DOHH2 (cell line): ENCODE results near the gene TNFRSF17.

Experiments used
- H3F3A ChIP-seq: fragments of 200-600 bp; sonication (generic), shearing (Covaris generic); 2 replicates; pipeline ENCODE4 v1.6.0; 2016; ENCODE audit warnings: antibody characterized with exemption, mild to moderate bottlenecking; ENCODE audit not compliant: control insufficient read depth, insufficient read depth
- H3K27ac ChIP-seq: fragments of 200-600 bp; sonication (generic); 2 replicates; pipeline ENCODE4 v1.5.1; 2014; ENCODE audit warnings: low read depth, mild to moderate bottlenecking, low read length, moderate library complexity
- H3K27me3 ChIP-seq: fragments of 200-600 bp; sonication (generic); 2 replicates; pipeline ENCODE4 v1.6.1; 2014; ENCODE audit warnings: mild to moderate bottlenecking, low read length, mixed read lengths; ENCODE audit not compliant: control insufficient read depth
- H3K36me3 ChIP-seq: fragments of 200-600 bp; sonication (generic); 2 replicates; pipeline ENCODE4 v1.6.1; 2014; ENCODE audit warnings: mild to moderate bottlenecking, low read length, moderate library complexity, mixed read lengths; ENCODE audit not compliant: control insufficient read depth
- H3K4me1 ChIP-seq: fragments of 200-600 bp; sonication (generic); 2 replicates; pipeline ENCODE4 v1.6.1; 2014; ENCODE audit warnings: mild to moderate bottlenecking, low read length, mixed read lengths; ENCODE audit not compliant: control insufficient read depth
- H3K4me2 ChIP-seq: fragments of 200-600 bp; sonication (generic); 2 replicates; pipeline ENCODE4 v1.6.0; 2014; ENCODE audit warnings: mild to moderate bottlenecking, low read length, moderate library complexity
- H3K4me3 ChIP-seq: fragments of 200-600 bp; sonication (generic); 2 replicates; pipeline ENCODE4 v1.5.1; 2014; ENCODE audit warnings: mild to moderate bottlenecking, low read length, mixed read lengths
- H3K79me2 ChIP-seq: fragments of 200-600 bp; sonication (generic); 2 replicates; pipeline ENCODE4 v1.6.1; 2014; ENCODE audit warnings: mild to moderate bottlenecking, low read length, mixed read lengths; ENCODE audit not compliant: control insufficient read depth
- H3K9me2 ChIP-seq: fragments of 200-600 bp; sonication (generic); replicated peaks from 2 replicates; pipeline ENCODE4 v1.6.1; 2014; ENCODE audit warnings: mild to moderate bottlenecking, low read length, mixed read lengths; ENCODE audit not compliant: control insufficient read depth
- H3K9me3 ChIP-seq: fragments of 200-600 bp; sonication (generic); 2 replicates; pipeline ENCODE4 v1.6.1; 2014; ENCODE audit warnings: antibody characterized with exemption, low read length, mixed read lengths; ENCODE audit not compliant: control insufficient read depth, insufficient read depth
- H4K20me1 ChIP-seq: fragments of 200-600 bp; sonication (generic); 2 replicates; pipeline ENCODE4 v1.6.0; 2014; ENCODE audit warnings: low read depth, mild to moderate bottlenecking, antibody characterized with exemption, low read length, moderate library complexity; ENCODE audit not compliant: control insufficient read depth, insufficient read depth
- CTCF ChIP-seq: fragments of 200-600 bp; sonication (generic); IDR thresholded peaks from one replicate; pipeline ENCODE4 v1.5.1; 2014; ENCODE audit warnings: antibody characterized with exemption, mild to moderate bottlenecking, low read depth, low read length; ENCODE audit not compliant: poor library complexity, severe bottlenecking
- EZH2phosphoT487 ChIP-seq: fragments of 200-600 bp; sonication (generic); IDR thresholded peaks from 2 replicates; pipeline ENCODE4 v1.6.1; 2017; ENCODE audit warnings: borderline replicate concordance, mild to moderate bottlenecking, antibody characterized with exemption, low read length, moderate library complexity, mixed read lengths

The TNFRSF17 gene

DNA sequence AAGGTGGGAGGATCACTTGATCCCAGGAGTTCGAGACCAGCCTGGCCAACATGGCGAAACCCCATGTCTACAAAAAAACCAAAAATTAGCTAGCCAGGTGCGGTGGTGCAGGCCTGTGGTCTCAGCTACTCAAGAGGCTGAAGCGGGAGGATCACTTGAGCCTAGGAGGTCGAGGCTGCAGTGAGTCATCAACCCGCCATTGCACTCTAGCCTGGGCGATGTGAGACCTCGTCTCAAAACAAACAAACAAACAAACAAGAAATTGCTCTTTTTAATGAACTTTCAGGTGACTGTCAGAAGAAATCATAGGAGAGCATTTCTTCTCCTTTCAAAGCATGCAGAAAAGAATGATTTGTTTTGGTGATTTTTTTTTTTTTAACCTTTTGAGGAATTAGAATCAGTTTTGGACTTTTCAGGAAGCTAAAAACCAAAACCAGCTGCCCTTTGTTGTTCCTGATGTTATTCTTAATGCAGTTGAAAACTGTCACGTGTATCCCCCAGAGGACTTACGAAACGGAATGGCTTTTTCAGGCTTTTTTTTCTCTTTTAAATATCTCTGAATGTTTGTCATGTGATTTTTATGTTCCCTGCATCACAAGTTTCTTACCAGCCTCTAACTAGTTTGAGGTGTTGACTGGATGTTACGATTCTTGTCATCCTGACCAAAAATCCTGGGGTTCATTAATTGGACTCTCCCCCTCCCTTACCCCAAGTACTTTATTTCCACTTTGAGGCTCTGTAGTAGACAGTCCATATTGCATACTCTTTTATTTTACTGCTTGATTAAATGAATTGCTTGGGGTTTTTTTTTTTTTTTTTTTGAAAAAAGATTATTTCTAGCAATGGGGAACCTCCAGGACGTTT, 45.6 kb downstream of the TNFRSF17 start:
- Histone ChIP-seq H3K27ac (no peak overlapping the region), H3K4me1 (peaks cover 11% of the 10 kb centered on the region), H3K4me3 (no peak overlapping the region), H4K20me1 (no peaks in the 10 kb centered on the region), H3K9me3 (no peaks in the 10 kb centered on the region), H3K4me2 (peak overlapping the region; percentile 23), H3K36me3 (no peaks in the 10 kb centered on the region), H3K79me2 (no peaks in the 10 kb centered on the region), H3K9me2 (no peaks in the 10 kb centered on the region), H3F3A (no peaks in the 10 kb centered on the region; the same call in 1 of the 2 replicates), H3K27me3 (no peaks in the 10 kb centered on the region)
- TF ChIP-seq CTCF (no peak), EZH2phosphoT487 (no peak)

DNA sequence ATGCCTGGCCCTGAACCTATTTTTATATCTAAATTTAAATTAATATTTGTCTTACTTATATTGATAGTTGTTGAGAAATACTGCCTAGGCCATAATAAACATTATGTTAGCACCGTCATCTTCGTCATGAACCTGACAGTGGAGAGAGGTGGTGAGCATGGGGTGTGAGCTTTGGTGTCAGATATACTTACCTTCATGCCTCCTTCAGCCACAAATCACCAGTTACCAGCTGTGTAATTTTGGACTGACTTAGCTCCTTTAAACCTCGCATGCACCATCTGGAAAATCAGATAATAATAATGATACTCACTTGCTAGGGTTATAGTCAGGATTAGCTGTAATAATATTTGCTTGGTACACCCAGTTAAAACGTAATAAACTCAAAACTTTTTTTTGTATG, 46.6 kb downstream of the TNFRSF17 start:
- TF ChIP-seq EZH2phosphoT487: no peak
- TF ChIP-seq CTCF: no peak
- Histone ChIP-seq H3K36me3 (no peaks in the 10 kb centered on the region), H3K9me3 (no peaks in the 10 kb centered on the region), H3K27me3 (no peaks in the 10 kb centered on the region), H4K20me1 (no peaks in the 10 kb centered on the region), H3K4me1 (peaks cover 18% of the 10 kb centered on the region), H3K27ac (no peak overlapping the region), H3F3A (no peaks in the 10 kb centered on the region; the same call in 1 of the 2 replicates), H3K79me2 (no peaks in the 10 kb centered on the region), H3K4me2 (no peak overlapping the region), H3K4me3 (no peak overlapping the region), H3K9me2 (no peaks in the 10 kb centered on the region)

DNA sequence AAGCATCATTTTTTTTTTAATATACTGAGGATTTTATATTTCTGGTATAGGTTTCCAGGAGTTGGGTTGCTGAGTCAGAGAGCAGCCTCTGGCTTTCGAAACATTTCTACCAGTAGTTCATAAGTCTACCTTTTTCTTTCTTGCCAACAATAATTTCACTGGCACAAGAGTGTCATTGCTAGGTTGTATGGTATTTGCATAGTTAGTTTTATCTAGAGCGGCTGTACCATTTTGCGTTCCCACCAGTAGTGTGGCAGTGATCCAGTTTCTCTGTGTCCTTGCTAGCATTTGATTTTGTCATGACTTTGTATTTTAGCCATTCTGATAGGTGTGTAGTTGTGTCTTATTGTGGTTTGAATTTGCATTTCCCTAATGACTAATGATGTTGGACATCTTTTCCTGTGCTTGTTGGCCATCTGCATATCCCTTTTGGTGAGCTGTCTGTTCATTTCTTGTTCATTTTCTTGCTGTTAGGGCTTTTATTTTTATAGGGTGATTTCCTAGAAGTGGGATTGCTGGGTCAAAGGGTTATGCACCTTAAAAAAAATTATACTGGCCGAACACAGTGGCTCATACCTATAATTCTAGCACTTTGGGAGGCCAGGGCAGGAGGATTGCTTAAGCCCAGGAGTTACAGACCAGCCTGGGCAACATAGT, 51.4 kb downstream of the TNFRSF17 start:
- TF ChIP-seq EZH2phosphoT487 (no peak), CTCF (no peak)
- Histone ChIP-seq H3K79me2 (peaks cover 10% of the 10 kb centered on the region), H3K36me3 (no peaks in the 10 kb centered on the region), H3K4me3 (no peak overlapping the region), H3K4me2 (peak overlapping the region; percentile 23), H4K20me1 (no peaks in the 10 kb centered on the region), H3K4me1 (peaks cover 35% of the 10 kb centered on the region), H3K27ac (no peak overlapping the region), H3K9me2 (no peaks in the 10 kb centered on the region), H3K9me3 (no peaks in the 10 kb centered on the region), H3K27me3 (no peaks in the 10 kb centered on the region), H3F3A (peaks cover 12% of the 10 kb centered on the region)
